ENCODE measurements around the gene FBXL17.

GRCh38 chr5:108276187-108277050 is 105.5 kb downstream of the FBXL17 start:
- TF ChIP-seq, protein P1, sequence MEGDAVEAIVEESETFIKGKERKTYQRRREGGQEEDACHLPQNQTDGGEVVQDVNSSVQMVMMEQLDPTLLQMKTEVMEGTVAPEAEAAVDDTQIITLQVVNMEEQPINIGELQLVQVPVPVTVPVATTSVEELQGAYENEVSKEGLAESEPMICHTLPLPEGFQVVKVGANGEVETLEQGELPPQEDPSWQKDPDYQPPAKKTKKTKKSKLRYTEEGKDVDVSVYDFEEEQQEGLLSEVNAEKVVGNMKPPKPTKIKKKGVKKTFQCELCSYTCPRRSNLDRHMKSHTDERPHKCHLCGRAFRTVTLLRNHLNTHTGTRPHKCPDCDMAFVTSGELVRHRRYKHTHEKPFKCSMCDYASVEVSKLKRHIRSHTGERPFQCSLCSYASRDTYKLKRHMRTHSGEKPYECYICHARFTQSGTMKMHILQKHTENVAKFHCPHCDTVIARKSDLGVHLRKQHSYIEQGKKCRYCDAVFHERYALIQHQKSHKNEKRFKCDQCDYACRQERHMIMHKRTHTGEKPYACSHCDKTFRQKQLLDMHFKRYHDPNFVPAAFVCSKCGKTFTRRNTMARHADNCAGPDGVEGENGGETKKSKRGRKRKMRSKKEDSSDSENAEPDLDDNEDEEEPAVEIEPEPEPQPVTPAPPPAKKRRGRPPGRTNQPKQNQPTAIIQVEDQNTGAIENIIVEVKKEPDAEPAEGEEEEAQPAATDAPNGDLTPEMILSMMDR (IDR thresholded peaks at IDR 0.05; ENCODE audit: low read depth, low read length), result no peak
- no peak for TF ChIP-seq EZH2phosphoT487 (IDR thresholded peaks at IDR 0.05; ENCODE audit: low read depth)

Measured in OCI-LY3 (cell line).